ENCODE measurements around the gene CFP. TPM values are rescaled to one million over a fixed set of nuclear protein-coding genes. Genes with fewer than 3 reads are reported as not detected.

CFP gene
- total RNA-seq, 1 experiment from 2014 or later: 0.34 TPM

DNA sequence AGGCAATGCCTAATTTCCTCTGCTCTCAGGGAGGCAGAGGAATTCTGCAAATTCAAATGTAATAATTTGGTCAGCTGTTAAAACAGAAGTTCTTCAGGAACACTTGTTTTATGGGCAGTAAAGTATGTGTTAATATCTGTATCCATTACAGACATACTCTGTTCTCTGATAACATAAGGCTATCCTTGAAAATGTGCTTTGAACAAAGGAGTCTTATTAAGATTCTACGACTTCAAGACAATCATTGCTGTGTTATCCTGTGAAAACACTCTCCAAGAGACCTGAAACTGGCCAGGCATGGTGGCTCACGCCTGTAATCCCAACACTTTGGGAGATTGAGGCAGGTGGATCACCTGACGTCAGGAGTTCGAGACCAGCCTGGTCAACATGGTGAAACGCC is 1.9 kb upstream of the CFP start:
- intact Hi-C loops (cut with micrococcal nuclease; ENCODE audit: unreplicated experiment): no loop called here
- no peak overlapping the region for H3K4me3 ChIP-seq (ENCODE audit: low read depth, low read length)
- Mint-ChIP-seq H3K4me3 (ENCODE audit: unreplicated experiment) (no peak overlapping the region), H3K4me1 (ENCODE audit: low read depth, unreplicated experiment) (no peaks in the 10 kb centered on the region), H3K36me3 (ENCODE audit: insufficient read depth, unreplicated experiment) (peaks cover 4% of the 10 kb centered on the region), H3K9me3 (ENCODE audit: unreplicated experiment) (no peaks in the 10 kb centered on the region), H3K27me3 (ENCODE audit: insufficient read depth, unreplicated experiment) (no peaks in the 10 kb centered on the region), H3K27ac (ENCODE audit: unreplicated experiment) (no peak overlapping the region)
- ChIA-PET POLR2A (no interaction called here), CTCF (interaction anchor here (1.0 kb wide), 1 partner anchor 123 kb away, joined by 10 read pairs; no protein-coding TSS in a partner anchor)
- no peak for DNase-seq
- H3K27me3 ChIP-seq (replicated peaks; ENCODE audit: control insufficient read depth, insufficient read depth, low read length): no peaks in the 10 kb centered on the region
- H3K36me3 ChIP-seq (ENCODE audit: control insufficient read depth, insufficient read depth, low read length): no peaks in the 10 kb centered on the region
- no peaks in the 10 kb centered on the region for H3K4me1 ChIP-seq
- H3K9me3 ChIP-seq: no peaks in the 10 kb centered on the region
- TF ChIP-seq, protein P1, sequence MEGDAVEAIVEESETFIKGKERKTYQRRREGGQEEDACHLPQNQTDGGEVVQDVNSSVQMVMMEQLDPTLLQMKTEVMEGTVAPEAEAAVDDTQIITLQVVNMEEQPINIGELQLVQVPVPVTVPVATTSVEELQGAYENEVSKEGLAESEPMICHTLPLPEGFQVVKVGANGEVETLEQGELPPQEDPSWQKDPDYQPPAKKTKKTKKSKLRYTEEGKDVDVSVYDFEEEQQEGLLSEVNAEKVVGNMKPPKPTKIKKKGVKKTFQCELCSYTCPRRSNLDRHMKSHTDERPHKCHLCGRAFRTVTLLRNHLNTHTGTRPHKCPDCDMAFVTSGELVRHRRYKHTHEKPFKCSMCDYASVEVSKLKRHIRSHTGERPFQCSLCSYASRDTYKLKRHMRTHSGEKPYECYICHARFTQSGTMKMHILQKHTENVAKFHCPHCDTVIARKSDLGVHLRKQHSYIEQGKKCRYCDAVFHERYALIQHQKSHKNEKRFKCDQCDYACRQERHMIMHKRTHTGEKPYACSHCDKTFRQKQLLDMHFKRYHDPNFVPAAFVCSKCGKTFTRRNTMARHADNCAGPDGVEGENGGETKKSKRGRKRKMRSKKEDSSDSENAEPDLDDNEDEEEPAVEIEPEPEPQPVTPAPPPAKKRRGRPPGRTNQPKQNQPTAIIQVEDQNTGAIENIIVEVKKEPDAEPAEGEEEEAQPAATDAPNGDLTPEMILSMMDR (IDR thresholded peaks at IDR 0.05; ENCODE audit: insufficient read depth in 1 of 2, low read depth in 1 of 2, low read length in 1 of 2, severe bottlenecking in 1 of 2, unreplicated experiment in 1 of 2): no peak
- no TSS peak for BruUV-seq (replicated peaks)

DNA sequence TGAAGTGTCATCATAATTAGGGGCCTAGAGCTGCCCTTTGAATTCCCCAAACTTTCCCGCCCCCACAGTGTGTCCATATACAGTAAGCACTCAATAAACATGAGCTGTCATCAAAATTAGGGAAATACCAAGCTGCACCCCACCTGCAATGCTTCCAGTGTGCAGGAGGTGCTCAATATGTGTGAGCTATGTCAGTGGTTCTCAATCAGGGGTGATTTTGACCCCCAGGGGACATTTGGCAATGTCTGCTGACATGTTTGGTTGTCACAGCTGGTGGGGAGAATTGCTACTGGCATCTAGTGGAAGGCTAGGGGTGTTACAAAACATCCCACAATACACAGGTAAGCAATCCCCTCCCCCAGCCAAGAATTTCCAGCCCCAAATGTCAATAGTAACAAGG is 748 bp downstream of the CFP start:
- Histone ChIP-seq H3K27me3 (replicated peaks; ENCODE audit: control insufficient read depth, insufficient read depth, low read length) (no peaks in the 10 kb centered on the region), H3K4me1 (no peaks in the 10 kb centered on the region), H3K4me3 (ENCODE audit: low read depth, low read length) (no peak overlapping the region), H3K36me3 (ENCODE audit: control insufficient read depth, insufficient read depth, low read length) (no peaks in the 10 kb centered on the region), H3K9me3 (no peaks in the 10 kb centered on the region)
- BruUV-seq (replicated peaks): no TSS peak
- no peaks in the 10 kb centered on the region for H3K9me3 Mint-ChIP-seq (ENCODE audit: unreplicated experiment)
- no peak overlapping the region for H3K4me3 Mint-ChIP-seq (ENCODE audit: unreplicated experiment)
- intact Hi-C loops (cut with micrococcal nuclease; ENCODE audit: unreplicated experiment): loop anchor here (1.0 kb wide), 2 partner anchors 68 to 88 kb away; partner anchors contain the start of gene ARAF
- no peak overlapping the region for H3K27ac Mint-ChIP-seq (ENCODE audit: unreplicated experiment)
- ChIA-PET POLR2A (no interaction called here), CTCF (interaction anchor here (0.5 kb wide), 1 partner anchor 910 kb away, joined by 8 read pairs; the partner anchor contains the start of gene TBC1D25)
- TF ChIP-seq, protein P1 (IDR thresholded peaks at IDR 0.05; ENCODE audit: insufficient read depth in 1 of 2, low read depth in 1 of 2, low read length in 1 of 2, severe bottlenecking in 1 of 2, unreplicated experiment in 1 of 2): peak in 1 of 2 experiments; percentile 19
- H3K36me3 Mint-ChIP-seq (ENCODE audit: insufficient read depth, unreplicated experiment): peaks cover 10% of the 10 kb centered on the region
- H3K4me1 Mint-ChIP-seq (ENCODE audit: low read depth, unreplicated experiment): no peaks in the 10 kb centered on the region
- peak; percentile 61 to 62 for DNase-seq
- no peaks in the 10 kb centered on the region for H3K27me3 Mint-ChIP-seq (ENCODE audit: insufficient read depth, unreplicated experiment)

DNA sequence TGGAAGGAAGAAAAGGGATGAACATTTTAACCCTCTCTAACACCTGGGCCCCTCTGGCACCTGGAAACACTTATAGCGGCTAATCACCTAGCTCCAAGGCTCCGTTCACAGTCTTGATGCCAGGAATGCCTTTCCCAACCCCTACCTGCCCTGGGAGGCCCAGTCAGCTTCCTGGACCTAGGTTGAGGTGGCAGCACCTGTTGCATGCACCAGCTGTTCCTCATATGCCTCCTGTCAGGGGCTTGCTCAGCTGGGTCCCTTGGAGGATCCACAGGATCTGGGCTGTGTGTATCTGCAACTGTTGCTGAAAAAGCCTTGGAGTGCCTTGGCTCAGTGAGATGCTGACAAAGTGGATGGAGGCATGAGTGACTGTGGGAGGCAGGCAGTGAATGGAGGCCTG is 4.4 kb downstream of the CFP start:
- intact Hi-C loops (cut with micrococcal nuclease; ENCODE audit: unreplicated experiment): no loop called here
- no peak overlapping the region for H3K4me3 ChIP-seq (ENCODE audit: low read depth, low read length)

More for the DNA sequence above, 4.4 kb downstream of the CFP start:
- no peak for DNase-seq
- no peaks in the 10 kb centered on the region for H3K4me1 Mint-ChIP-seq (ENCODE audit: low read depth, unreplicated experiment)
- BruUV-seq (replicated peaks): no TSS peak
- H3K9me3 Mint-ChIP-seq (ENCODE audit: unreplicated experiment): no peaks in the 10 kb centered on the region
- H3K36me3 Mint-ChIP-seq (ENCODE audit: insufficient read depth, unreplicated experiment): peaks cover 17% of the 10 kb centered on the region
- H3K9me3 ChIP-seq: no peaks in the 10 kb centered on the region
- ChIA-PET CTCF (no interaction called here), POLR2A (no interaction called here)
- H3K36me3 ChIP-seq (ENCODE audit: control insufficient read depth, insufficient read depth, low read length): no peaks in the 10 kb centered on the region
- H3K27me3 Mint-ChIP-seq (ENCODE audit: insufficient read depth, unreplicated experiment): peaks cover under 1% of the 10 kb centered on the region
- TF ChIP-seq, protein P1 (IDR thresholded peaks at IDR 0.05; ENCODE audit: insufficient read depth in 1 of 2, low read depth in 1 of 2, low read length in 1 of 2, severe bottlenecking in 1 of 2, unreplicated experiment in 1 of 2): no peak
- peak overlapping the region; percentile 2 for H3K4me3 Mint-ChIP-seq (ENCODE audit: unreplicated experiment)
- H3K27me3 ChIP-seq (replicated peaks; ENCODE audit: control insufficient read depth, insufficient read depth, low read length): no peaks in the 10 kb centered on the region
- H3K4me1 ChIP-seq: no peaks in the 10 kb centered on the region
- H3K27ac Mint-ChIP-seq (ENCODE audit: unreplicated experiment): no peak overlapping the region
